Stomach (tissue), 4 donors: ENCODE results near the gene BICD2.

Source experiments
- CTCF ChIP-seq, 7 experiments: fragments of 450-650 bp in 4 of 7; fragments of 200-600 bp in 3 of 7; sonication (generic) in 3 of 7; IDR thresholded peaks; one replicate each; pipeline ENCODE4 v1.5.1; 2016 to 2019; ENCODE audit warnings: antibody characterized with exemption in 7 of 7, control low read depth in 2 of 7, mild to moderate bottlenecking in 1 of 7
- POLR2A ChIP-seq, 4 donors: fragments of 450-650 bp; IDR thresholded peaks; one replicate each; pipeline ENCODE4 v1.6.1; 2016; ENCODE audit warnings: antibody characterized with exemption in 4 of 4, control low read depth in 2 of 4, mild to moderate bottlenecking in 1 of 4, moderate library complexity in 1 of 4
- POLR2AphosphoS5 ChIP-seq, 3 donors: sonication (generic); formaldehyde crosslinking; IDR thresholded peaks; one replicate each; pipeline ENCODE4 v1.6.1; 2016; ENCODE audit warnings: antibody characterized with exemption in 3 of 3

- TF ChIP-seq CTCF (IDR thresholded peaks at IDR 0.05) (no peak), POLR2AphosphoS5 (IDR thresholded peaks at IDR 0.05) (no peak), POLR2A (IDR thresholded peaks at IDR 0.05) (no peak)
Observed at GRCh38 chr9:92740446-92740961, 24.1 kb downstream of the BICD2 start.
